ENCODE data around the gene SRGAP1. TPM values are rescaled to one million over a fixed set of nuclear protein-coding genes. Genes with fewer than 3 reads are reported as not detected.

SRGAP1 gene
- total and polyA plus RNA-seq, 2 experiments from 2014 or later = 9.2 to 10.8 TPM

DNA sequence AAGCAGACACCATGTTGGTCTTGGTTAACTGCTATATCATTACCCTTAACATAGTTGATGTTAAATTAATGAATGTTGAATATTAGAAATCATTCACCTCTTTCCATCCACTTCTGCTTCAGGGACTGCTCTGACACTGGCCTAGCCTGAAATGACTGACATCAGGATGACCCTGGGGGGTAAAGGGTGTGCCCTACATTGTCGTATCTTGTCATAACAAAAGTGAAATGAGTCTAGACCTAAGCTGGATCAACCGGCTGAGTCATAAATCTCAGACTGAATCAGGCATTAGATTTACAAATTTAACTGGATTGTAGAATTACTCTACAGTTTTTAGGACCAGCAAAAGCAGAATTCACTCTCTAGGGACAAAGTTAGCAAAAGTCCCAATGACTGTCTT is 342.3 kb downstream of the SRGAP1 start:
- Histone ChIP-seq H3K79me2 (no peaks in the 10 kb centered on the region), H3K27me3 (no peaks in the 10 kb centered on the region), H3K36me3 (replicated peaks; ENCODE audit: insufficient read depth, low read depth) (no peaks in the 10 kb centered on the region), H3K9me3 (ENCODE audit: low read depth) (no peaks in the 10 kb centered on the region), H4K20me1 (ENCODE audit: insufficient read depth, poor library complexity, severe bottlenecking) (no peaks in the 10 kb centered on the region), H3K27ac (no peak overlapping the region), H2AFZ (no peak overlapping the region), H3K4me3 (no peak overlapping the region), H3K4me1 (ENCODE audit: insufficient read depth) (no peaks in the 10 kb centered on the region), H3K4me2 (no peak overlapping the region), H3K9me2 (replicated peaks; ENCODE audit: insufficient read depth) (no peaks in the 10 kb centered on the region)
- DNase-seq (ENCODE audit: low spot score) = no peak
- no peak for TF ChIP-seq EZH2phosphoT487 (IDR thresholded peaks at IDR 0.05; ENCODE audit: low read depth, severe bottlenecking, unreplicated experiment)
- TF ChIP-seq EZH2 (IDR thresholded peaks at IDR 0.05; ENCODE audit: borderline replicate concordance) = no peak
- TF ChIP-seq, protein P1, sequence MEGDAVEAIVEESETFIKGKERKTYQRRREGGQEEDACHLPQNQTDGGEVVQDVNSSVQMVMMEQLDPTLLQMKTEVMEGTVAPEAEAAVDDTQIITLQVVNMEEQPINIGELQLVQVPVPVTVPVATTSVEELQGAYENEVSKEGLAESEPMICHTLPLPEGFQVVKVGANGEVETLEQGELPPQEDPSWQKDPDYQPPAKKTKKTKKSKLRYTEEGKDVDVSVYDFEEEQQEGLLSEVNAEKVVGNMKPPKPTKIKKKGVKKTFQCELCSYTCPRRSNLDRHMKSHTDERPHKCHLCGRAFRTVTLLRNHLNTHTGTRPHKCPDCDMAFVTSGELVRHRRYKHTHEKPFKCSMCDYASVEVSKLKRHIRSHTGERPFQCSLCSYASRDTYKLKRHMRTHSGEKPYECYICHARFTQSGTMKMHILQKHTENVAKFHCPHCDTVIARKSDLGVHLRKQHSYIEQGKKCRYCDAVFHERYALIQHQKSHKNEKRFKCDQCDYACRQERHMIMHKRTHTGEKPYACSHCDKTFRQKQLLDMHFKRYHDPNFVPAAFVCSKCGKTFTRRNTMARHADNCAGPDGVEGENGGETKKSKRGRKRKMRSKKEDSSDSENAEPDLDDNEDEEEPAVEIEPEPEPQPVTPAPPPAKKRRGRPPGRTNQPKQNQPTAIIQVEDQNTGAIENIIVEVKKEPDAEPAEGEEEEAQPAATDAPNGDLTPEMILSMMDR (IDR thresholded peaks at IDR 0.05; ENCODE audit: poor library complexity) = no peak
- 91% methylated on average over 2 of the region's 2 CpGs for WGBS (ENCODE audit: low lambda C conversion rate, missing lambda C conversion rate)

DNA sequence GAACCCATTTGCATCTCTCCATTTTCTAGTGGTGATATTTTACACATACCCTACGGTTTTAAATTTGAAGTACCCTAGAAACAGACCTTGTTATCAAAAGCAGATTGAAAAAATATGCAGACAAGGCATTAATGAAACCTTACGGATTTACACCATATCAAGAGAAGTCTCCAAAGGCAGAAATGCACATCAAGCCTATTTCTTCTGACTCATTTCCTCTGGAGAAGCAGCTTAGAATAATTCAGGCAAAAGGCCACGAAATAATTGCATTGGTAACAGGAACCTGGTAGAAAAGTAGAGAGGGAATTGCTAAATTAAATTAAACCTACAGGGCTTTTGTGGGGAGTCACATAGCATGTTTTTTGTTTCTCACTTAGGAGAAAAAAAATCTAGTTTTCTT is 342.9 kb downstream of the SRGAP1 start:
- no peak for TF ChIP-seq EZH2 (IDR thresholded peaks at IDR 0.05; ENCODE audit: borderline replicate concordance)
- TF ChIP-seq EZH2phosphoT487 (IDR thresholded peaks at IDR 0.05; ENCODE audit: low read depth, severe bottlenecking, unreplicated experiment) = no peak
- TF ChIP-seq, protein P1 (IDR thresholded peaks at IDR 0.05; ENCODE audit: poor library complexity) = no peak
- H4K20me1 ChIP-seq (ENCODE audit: insufficient read depth, poor library complexity, severe bottlenecking) = no peaks in the 10 kb centered on the region
- no peak for DNase-seq (ENCODE audit: low spot score)
- no peak overlapping the region for H2AFZ ChIP-seq
- WGBS (ENCODE audit: low lambda C conversion rate, missing lambda C conversion rate) = 79% methylated on average over 3 of the region's 3 CpGs
- H3K4me2 ChIP-seq = no peak overlapping the region
- no peak overlapping the region for H3K4me3 ChIP-seq
- no peaks in the 10 kb centered on the region for H3K4me1 ChIP-seq (ENCODE audit: insufficient read depth)
- H3K27ac ChIP-seq = no peak overlapping the region
- no peaks in the 10 kb centered on the region for H3K27me3 ChIP-seq
- H3K36me3 ChIP-seq (replicated peaks; ENCODE audit: insufficient read depth, low read depth) = no peaks in the 10 kb centered on the region
- no peaks in the 10 kb centered on the region for H3K9me2 ChIP-seq (replicated peaks; ENCODE audit: insufficient read depth)
- H3K9me3 ChIP-seq (ENCODE audit: low read depth) = no peaks in the 10 kb centered on the region
- no peaks in the 10 kb centered on the region for H3K79me2 ChIP-seq

DNA sequence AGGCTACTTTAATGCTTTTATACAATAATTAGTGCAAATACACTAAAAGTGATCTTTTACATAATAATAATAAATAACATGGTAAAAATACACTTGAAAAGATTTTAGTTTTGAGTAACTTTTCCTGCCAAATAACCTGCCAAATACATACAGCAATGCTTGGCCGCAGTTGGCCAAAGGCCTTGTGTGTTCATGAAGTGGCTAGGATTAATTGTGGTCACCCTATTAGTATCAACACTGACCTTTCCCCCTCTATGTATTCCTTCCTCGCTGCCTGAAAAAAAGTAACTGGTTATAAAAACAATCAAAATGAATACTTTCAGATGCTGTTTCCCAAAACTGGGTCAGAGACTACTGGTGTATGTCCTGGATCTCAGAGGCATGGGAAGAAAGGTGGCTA is 343.3 kb downstream of the SRGAP1 start:
- Histone ChIP-seq H4K20me1 (ENCODE audit: insufficient read depth, poor library complexity, severe bottlenecking) (no peaks in the 10 kb centered on the region), H2AFZ (no peak overlapping the region), H3K36me3 (replicated peaks; ENCODE audit: insufficient read depth, low read depth) (no peaks in the 10 kb centered on the region), H3K79me2 (no peaks in the 10 kb centered on the region), H3K4me1 (ENCODE audit: insufficient read depth) (no peaks in the 10 kb centered on the region), H3K4me2 (no peak overlapping the region), H3K27me3 (no peaks in the 10 kb centered on the region), H3K27ac (no peak overlapping the region), H3K9me3 (ENCODE audit: low read depth) (no peaks in the 10 kb centered on the region), H3K9me2 (replicated peaks; ENCODE audit: insufficient read depth) (no peaks in the 10 kb centered on the region), H3K4me3 (no peak overlapping the region)
- DNase-seq (ENCODE audit: low spot score) = no peak
- TF ChIP-seq EZH2phosphoT487 (IDR thresholded peaks at IDR 0.05; ENCODE audit: low read depth, severe bottlenecking, unreplicated experiment) = no peak
- no peak for TF ChIP-seq EZH2 (IDR thresholded peaks at IDR 0.05; ENCODE audit: borderline replicate concordance)
- TF ChIP-seq, protein P1 (IDR thresholded peaks at IDR 0.05; ENCODE audit: poor library complexity) = no peak
- WGBS (ENCODE audit: low lambda C conversion rate, missing lambda C conversion rate) = 93% methylated on average over 2 of the region's 2 CpGs

DNA sequence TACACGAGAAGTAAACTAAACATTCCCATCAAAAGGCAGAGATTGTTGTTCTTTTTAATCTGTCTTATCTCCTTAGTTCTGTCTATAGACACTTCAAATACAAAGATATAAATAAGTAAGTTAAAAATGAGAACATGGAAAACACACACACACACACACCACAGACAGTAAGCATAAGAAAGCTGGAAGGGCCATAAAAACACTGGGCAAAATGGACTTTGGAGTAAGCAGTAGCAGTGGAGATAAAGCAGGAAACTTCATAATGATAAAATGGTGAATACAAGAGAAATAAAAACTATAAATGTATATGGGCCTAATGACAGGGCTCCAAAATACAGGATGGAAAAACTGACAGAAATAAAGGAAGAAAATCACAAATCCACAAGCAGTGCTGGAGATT is 345.0 kb downstream of the SRGAP1 start:
- DNase-seq (ENCODE audit: low spot score) = no peak
- Histone ChIP-seq H3K36me3 (replicated peaks; ENCODE audit: insufficient read depth, low read depth) (no peaks in the 10 kb centered on the region), H3K9me3 (ENCODE audit: low read depth) (no peaks in the 10 kb centered on the region), H3K27ac (no peak overlapping the region), H3K4me3 (no peak overlapping the region), H3K79me2 (no peaks in the 10 kb centered on the region), H3K9me2 (replicated peaks; ENCODE audit: insufficient read depth) (no peaks in the 10 kb centered on the region), H4K20me1 (ENCODE audit: insufficient read depth, poor library complexity, severe bottlenecking) (no peaks in the 10 kb centered on the region), H3K27me3 (no peaks in the 10 kb centered on the region), H2AFZ (no peak overlapping the region), H3K4me1 (ENCODE audit: insufficient read depth) (no peaks in the 10 kb centered on the region), H3K4me2 (no peak overlapping the region)
- 76% methylated on average over 1 of the region's 1 CpG for WGBS (ENCODE audit: low lambda C conversion rate, missing lambda C conversion rate)
- TF ChIP-seq EZH2phosphoT487 (IDR thresholded peaks at IDR 0.05; ENCODE audit: low read depth, severe bottlenecking, unreplicated experiment) = no peak
- TF ChIP-seq, protein P1 (IDR thresholded peaks at IDR 0.05; ENCODE audit: poor library complexity) = no peak
- no peak for TF ChIP-seq EZH2 (IDR thresholded peaks at IDR 0.05; ENCODE audit: borderline replicate concordance)
